K562 (cell line): ENCODE measurements around the gene GEMIN2. TPM values are rescaled to one million over a fixed set of nuclear protein-coding genes. Genes with fewer than 3 reads are reported as not detected.
A peak's percentile ranks its signal among the peaks of the same experiment; 100 is the strongest.

Experiments used
- ARID3B ChIP-seq: fragments of 250-450 bp; sonication (Bioruptor Pico); IDR thresholded peaks from 2 replicates; pipeline ENCODE4 v1.4.0; 2020; ENCODE audit warnings: borderline replicate concordance
- FOXA1 ChIP-seq: fragments of 450-650 bp; IDR thresholded peaks from 2 replicates; pipeline ENCODE4 v1.6.1; 2016; ENCODE audit warnings: mild to moderate bottlenecking, borderline replicate concordance
- HLTF ChIP-seq: fragments of 450-650 bp; IDR thresholded peaks from 2 replicates; pipeline ENCODE4 v1.6.1; 2016
- KLF16 ChIP-seq: IDR thresholded peaks from 2 replicates; pipeline ENCODE4 v1.6.1; 2016; ENCODE audit warnings: antibody characterized with exemption
- NR1H2 ChIP-seq: sonication (generic); formaldehyde crosslinking; IDR thresholded peaks from 2 replicates; pipeline ENCODE4 v1.4.0; 2020; ENCODE audit warnings: mild to moderate bottlenecking, missing genetic modification reagents
- NRF1 ChIP-seq, 2 experiments: fragments of 450-650 bp; IDR thresholded peaks in 1 of 2; conservative IDR thresholded peaks in 1 of 2; 2 replicates each; pipeline ENCODE4 v1.6.1; 2014; ENCODE audit warnings: mild to moderate bottlenecking in 2 of 2
- POLR3A ChIP-seq: IDR thresholded peaks from 2 replicates; pipeline ENCODE4 v1.6.1; 2011; ENCODE audit warnings: borderline replicate concordance, mild to moderate bottlenecking, moderate library complexity; ENCODE audit not compliant: insufficient read length, insufficient read depth; ENCODE audit errors: extremely low read depth
- SAP30 ChIP-seq: fragments of 200-600 bp; sonication (generic); IDR thresholded peaks from 2 replicates; pipeline ENCODE4 v1.6.1; 2012; ENCODE audit warnings: borderline replicate concordance, low read depth, mild to moderate bottlenecking, moderate library complexity, low read length, control low read depth, inconsistent platforms; ENCODE audit not compliant: insufficient read depth, poor library complexity, severe bottlenecking
- STAT5B ChIP-seq: fragments of 250-450 bp; sonication (Bioruptor Pico); IDR thresholded peaks from 2 replicates; pipeline ENCODE4 v1.8.0; 2021; ENCODE audit warnings: mild to moderate bottlenecking, inconsistent platforms
- TCF15 ChIP-seq: fragments of 250-450 bp; sonication (Bioruptor Pico); IDR thresholded peaks from 2 replicates; pipeline ENCODE4 v1.8.0; 2022; ENCODE audit warnings: moderate library complexity, mild to moderate bottlenecking, inconsistent platforms
- TCFL5 ChIP-seq: fragments of 250-450 bp; sonication (Bioruptor Pico); conservative IDR thresholded peaks from 2 replicates; pipeline ENCODE4 v1.6.1; 2021; ENCODE audit warnings: mild to moderate bottlenecking, moderate library complexity, matching md5 sums
- TEAD4 ChIP-seq, 2 experiments: sonication (generic) in 1 of 2; formaldehyde crosslinking in 1 of 2; IDR thresholded peaks; 2 replicates each; pipeline versions ENCODE4 v1.6.1 to v1.8.0; 2012 to 2022; ENCODE audit warnings: borderline replicate concordance in 1 of 2, inconsistent platforms in 1 of 2, low read length in 1 of 2, mild to moderate bottlenecking in 1 of 2, missing genetic modification reagents in 1 of 2
- TRIM24 ChIP-seq, 2 experiments: fragments of 450-650 bp; IDR thresholded peaks; 2 replicates each; pipeline ENCODE4 v1.6.1; 2016
- TSHZ1 ChIP-seq: fragments of 250-450 bp; sonication (Bioruptor Pico); IDR thresholded peaks from 2 replicates; pipeline ENCODE4 v1.4.0; 2020; ENCODE audit warnings: mild to moderate bottlenecking, moderate library complexity
- XRCC4 ChIP-seq: IDR thresholded peaks from one replicate; pipeline ENCODE4 v1.6.1; 2011; ENCODE audit not compliant: insufficient read depth, insufficient read length; ENCODE audit errors: extremely low read depth
- ZNF3 ChIP-seq: fragments of 250-450 bp; sonication (Bioruptor Pico); IDR thresholded peaks from 2 replicates; pipeline ENCODE4 v1.5.0; 2021; ENCODE audit warnings: mild to moderate bottlenecking, moderate library complexity
- ZNF518B ChIP-seq: fragments of 250-450 bp; sonication (Bioruptor Pico); IDR thresholded peaks from 2 replicates; pipeline ENCODE4 v1.5.0; 2021; ENCODE audit warnings: mild to moderate bottlenecking, moderate library complexity
- ZNF75A ChIP-seq: fragments of 450-650 bp; formaldehyde crosslinking; IDR thresholded peaks from 2 replicates; pipeline ENCODE4 v1.4.0; 2020; ENCODE audit warnings: mild to moderate bottlenecking
- ZSCAN29 ChIP-seq: fragments of 450-650 bp; IDR thresholded peaks from 2 replicates; pipeline ENCODE4 v1.6.1; 2017
- polyA plus RNA-seq, 8 experiments: library from polyadenylated mRNA; depleted of rRNA in 4 of 8; stranded (reverse) in 5 of 8; unstranded in 3 of 8; fragments of >200 nt; fragmentation: Nextera tagmentation in 2 of 8; fragmentation: Illumina TruSeq in 1 of 8; extraction: Ambion mirVana in 2 of 8; extraction: Trizol in 1 of 8; gene quantifications; 2 replicates each; pipeline versions ENCODE4 v1.2.1 to v1.2.3, GENCODE V29; 2011 to 2014; ENCODE audit warnings: inconsistent platforms in 1 of 8, missing spikeins in 1 of 8
- total RNA-seq, 7 experiments: library from RNA; depleted of rRNA in 6 of 7; stranded (reverse); fragments of >200 nt in 6 of 7; fragmentation: Illumina TruSeq in 2 of 7; extraction: Trizol in 2 of 7; gene quantifications; 2 replicates each; pipeline versions ENCODE4 v1.2.1 to v1.2.3, GENCODE V29; 2011 to 2021; ENCODE audit warnings: low replicate concordance in 1 of 7

Gene GEMIN2
- total and polyA plus RNA-seq, 9 of the 15 experiments (the other 6 are each of a cell fraction or from before 2014, with no cell fraction given), result 23.0 to 87.6 (median 45.5) TPM

GRCh38 chr14:39145266-39145966, 31.3 kb downstream of the GEMIN2 start (continued):
- TF ChIP-seq TSHZ1 (CRISPR knock-in tag) (no peak), POLR3A (no peak), ZNF3 (CRISPR knock-in tag) (no peak), STAT5B (CRISPR knock-in tag) (no peak), NRF1 (conservative IDR thresholded peaks at IDR 0.05 in 1 of 2, IDR thresholded peaks at IDR 0.05 in 1 of 2) (no peak), SAP30 (no peak), XRCC4 (no peak), ZNF75A (CRISPR knock-in tag) (no peak), ARID3B (no peak), TCF15 (CRISPR knock-in tag) (no peak), TEAD4 (IDR thresholded peaks at IDR 0.05; ENCODE audit: low read length) (peak; percentile 84), TEAD4 (CRISPR knock-in tag; IDR thresholded peaks at IDR 0.05; ENCODE audit: borderline replicate concordance) (no peak), TRIM24 (IDR thresholded peaks at IDR 0.05) (peak; percentile 76 to 78; a peak in 3 of 4 replicates), KLF16 (peak; percentile 6; the same call in 1 of the 2 replicates), HLTF (no peak), NR1H2 (CRISPR knock-in tag) (no peak), ZSCAN29 (no peak), TCFL5 (no peak), FOXA1 (peak; percentile 16; the same call in 1 of the 2 replicates), ZNF518B (CRISPR knock-in tag) (no peak)
